K562 (cell line): ENCODE results near the gene PMEPA1. TPM values are rescaled to one million over a fixed set of nuclear protein-coding genes. Genes with fewer than 3 reads are reported as not detected.
A peak's percentile ranks its signal among the peaks of the same experiment; 100 is the strongest.

ENCODE experiments used
- ATF2 ChIP-seq: sonication (generic); formaldehyde crosslinking; IDR thresholded peaks from 2 replicates; pipeline ENCODE4 v1.8.1; 2022; ENCODE audit warnings: missing genetic modification reagents
- CHD7 ChIP-seq: fragments of 200-600 bp; sonication (generic); IDR thresholded peaks from one replicate; pipeline ENCODE4 v1.6.1; 2012; ENCODE audit warnings: mild to moderate bottlenecking, low read depth, low read length, inconsistent platforms
- RAD51 ChIP-seq: fragments of 450-650 bp; IDR thresholded peaks from 2 replicates; pipeline ENCODE4 v1.7.1; 2016; ENCODE audit warnings: low read depth, mild to moderate bottlenecking, borderline replicate concordance
- SIN3A ChIP-seq, 2 experiments: fragments of 150-350 bp in 1 of 2; IDR thresholded peaks; 2 replicates each; pipeline ENCODE4 v1.6.1; 2011 to 2016; ENCODE audit warnings: borderline replicate concordance in 2 of 2, low read depth in 2 of 2, low read length in 2 of 2, mild to moderate bottlenecking in 2 of 2, moderate library complexity in 2 of 2; ENCODE audit not compliant: control insufficient read depth in 1 of 2
- SMAD4 ChIP-seq: fragments of 250-450 bp; sonication (Bioruptor Pico); conservative IDR thresholded peaks from 2 replicates; pipeline ENCODE4 v1.8.0; 2021; ENCODE audit warnings: inconsistent platforms, mild to moderate bottlenecking, moderate library complexity
- TBL1XR1 ChIP-seq, 2 experiments: IDR thresholded peaks; 2 replicates each; pipeline ENCODE4 v1.6.1; 2012; ENCODE audit warnings: improper control_type of control experiment in 2 of 2, low read length in 2 of 2, mild to moderate bottlenecking in 1 of 2
- polyA plus RNA-seq, 8 experiments: library from polyadenylated mRNA; depleted of rRNA in 4 of 8; stranded (reverse) in 5 of 8; unstranded in 3 of 8; fragments of >200 nt; fragmentation: Nextera tagmentation in 2 of 8; fragmentation: Illumina TruSeq in 1 of 8; extraction: Ambion mirVana in 2 of 8; extraction: Trizol in 1 of 8; gene quantifications; 2 replicates each; pipeline versions ENCODE4 v1.2.1 to v1.2.3, GENCODE V29; 2011 to 2014; ENCODE audit warnings: inconsistent platforms in 1 of 8, missing spikeins in 1 of 8
- total RNA-seq, 7 experiments: library from RNA; depleted of rRNA in 6 of 7; stranded (reverse); fragments of >200 nt in 6 of 7; fragmentation: Illumina TruSeq in 2 of 7; extraction: Trizol in 2 of 7; gene quantifications; 2 replicates each; pipeline versions ENCODE4 v1.2.1 to v1.2.3, GENCODE V29; 2011 to 2021; ENCODE audit warnings: low replicate concordance in 1 of 7
- TF ChIP-seq, protein P1 (sequence below), 2 experiments: fragments of 450-650 bp in 1 of 2; sonication (generic) in 1 of 2; formaldehyde crosslinking in 1 of 2; IDR thresholded peaks in 1 of 2; conservative IDR thresholded peaks in 1 of 2; 2 replicates each; pipeline versions ENCODE4 v1.6.1 to v1.8.1; 2016 to 2023; ENCODE audit warnings: mild to moderate bottlenecking in 2 of 2, moderate library complexity in 2 of 2, inconsistent platforms in 1 of 2, missing genetic modification reagents in 1 of 2
- TF ChIP-seq, protein P2 (sequence below), 2 experiments: IDR thresholded peaks in 1 of 2; conservative IDR thresholded peaks in 1 of 2; 2 replicates each; pipeline ENCODE4 v1.6.1; 2016; ENCODE audit warnings: low read depth in 2 of 2, mild to moderate bottlenecking in 1 of 2, missing compliant biosample characterization in 1 of 2, missing genetic modification characterization in 1 of 2, moderate library complexity in 1 of 2

Gene PMEPA1
- total and polyA plus RNA-seq, 9 of the 15 experiments (the other 6 are each of a cell fraction or from before 2014, with no cell fraction given): 0.16 TPM; not detected in 8

- TF ChIP-seq SIN3A (IDR thresholded peaks at IDR 0.05; ENCODE audit: borderline replicate concordance in 2 of 2, control insufficient read depth in 1 of 2, low read depth in 2 of 2, low read length in 2 of 2) (0 out of 4 replicates have a peak, but pooled peaks of 1 of the 2 experiments have one; percentile 49), TBL1XR1 (IDR thresholded peaks at IDR 0.05; ENCODE audit: low read length in 2 of 2) (peak in 1 of 2 experiments; percentile 46; a peak in 1 of 4 replicates), ATF2 (CRISPR knock-in tag) (peak; percentile 39; the same call in 1 of the 2 replicates), CHD7 (no peak), SMAD4 (CRISPR knock-in tag) (0 out of 2 replicates have a peak, but pooled peaks have one; percentile 31), RAD51 (peak; percentile 48; the same call in 1 of the 2 replicates)
- TF ChIP-seq, protein P1, sequence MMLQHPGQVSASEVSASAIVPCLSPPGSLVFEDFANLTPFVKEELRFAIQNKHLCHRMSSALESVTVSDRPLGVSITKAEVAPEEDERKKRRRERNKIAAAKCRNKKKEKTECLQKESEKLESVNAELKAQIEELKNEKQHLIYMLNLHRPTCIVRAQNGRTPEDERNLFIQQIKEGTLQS (IDR thresholded peaks at IDR 0.05): peak; percentile 93
- TF ChIP-seq, protein P1 (CRISPR knock-in tag; conservative IDR thresholded peaks at IDR 0.05): no peak
- TF ChIP-seq, protein P2, sequence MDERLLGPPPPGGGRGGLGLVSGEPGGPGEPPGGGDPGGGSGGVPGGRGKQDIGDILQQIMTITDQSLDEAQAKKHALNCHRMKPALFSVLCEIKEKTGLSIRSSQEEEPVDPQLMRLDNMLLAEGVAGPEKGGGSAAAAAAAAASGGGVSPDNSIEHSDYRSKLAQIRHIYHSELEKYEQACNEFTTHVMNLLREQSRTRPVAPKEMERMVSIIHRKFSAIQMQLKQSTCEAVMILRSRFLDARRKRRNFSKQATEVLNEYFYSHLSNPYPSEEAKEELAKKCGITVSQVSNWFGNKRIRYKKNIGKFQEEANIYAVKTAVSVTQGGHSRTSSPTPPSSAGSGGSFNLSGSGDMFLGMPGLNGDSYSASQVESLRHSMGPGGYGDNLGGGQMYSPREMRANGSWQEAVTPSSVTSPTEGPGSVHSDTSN (CRISPR knock-in tag; IDR thresholded peaks at IDR 0.05; ENCODE audit: low read depth): no peak
- TF ChIP-seq, protein P2 (tag; conservative IDR thresholded peaks at IDR 0.05; ENCODE audit: low read depth): peak; percentile 94
Measured at GRCh38 chr20:57718490-57719009, 8.7 kb upstream of the PMEPA1 start (continued).
